Embryonic facial prominence (tissue), 1 donor: ENCODE data around the gene ADAMTS15.

Experiments used
- DNase-seq: peaks from one replicate; pipeline ENCODE4 v3.0.0-alpha.2; 2016; ENCODE audit errors: extremely low spot score

ADAMTS15 gene

DNA sequence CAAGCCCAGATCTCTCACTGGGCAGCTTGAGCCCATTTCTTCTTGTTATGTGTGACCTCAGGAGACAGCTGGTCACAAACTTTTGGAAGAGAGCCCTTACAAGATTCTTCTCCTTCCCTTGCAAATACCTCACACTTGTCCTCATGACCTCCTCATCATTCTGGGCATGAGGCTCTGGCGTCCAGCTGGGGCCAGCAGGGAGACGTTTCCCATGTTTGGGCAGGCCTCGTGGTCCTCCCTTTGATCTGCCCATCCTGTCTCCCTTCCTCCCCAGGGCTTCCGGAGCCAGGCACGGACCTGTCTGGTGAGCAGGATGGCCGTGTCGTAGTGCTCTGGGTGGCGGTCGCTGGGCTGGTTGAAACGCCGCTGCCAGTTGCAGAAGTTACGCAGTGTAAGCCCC, 29.7 kb upstream of the ADAMTS15 start:
- no peak for DNase-seq

GRCh38 chr11:130420478-130421198, 27.8 kb upstream of the ADAMTS15 start:
- DNase-seq = no peak

GRCh38 chr11:130421199-130421585, 27.3 kb upstream of the ADAMTS15 start:
- no peak for DNase-seq

- no peak for DNase-seq
Observed at GRCh38 chr11:130421697-130422096, 26.7 kb upstream of the ADAMTS15 start.

DNA sequence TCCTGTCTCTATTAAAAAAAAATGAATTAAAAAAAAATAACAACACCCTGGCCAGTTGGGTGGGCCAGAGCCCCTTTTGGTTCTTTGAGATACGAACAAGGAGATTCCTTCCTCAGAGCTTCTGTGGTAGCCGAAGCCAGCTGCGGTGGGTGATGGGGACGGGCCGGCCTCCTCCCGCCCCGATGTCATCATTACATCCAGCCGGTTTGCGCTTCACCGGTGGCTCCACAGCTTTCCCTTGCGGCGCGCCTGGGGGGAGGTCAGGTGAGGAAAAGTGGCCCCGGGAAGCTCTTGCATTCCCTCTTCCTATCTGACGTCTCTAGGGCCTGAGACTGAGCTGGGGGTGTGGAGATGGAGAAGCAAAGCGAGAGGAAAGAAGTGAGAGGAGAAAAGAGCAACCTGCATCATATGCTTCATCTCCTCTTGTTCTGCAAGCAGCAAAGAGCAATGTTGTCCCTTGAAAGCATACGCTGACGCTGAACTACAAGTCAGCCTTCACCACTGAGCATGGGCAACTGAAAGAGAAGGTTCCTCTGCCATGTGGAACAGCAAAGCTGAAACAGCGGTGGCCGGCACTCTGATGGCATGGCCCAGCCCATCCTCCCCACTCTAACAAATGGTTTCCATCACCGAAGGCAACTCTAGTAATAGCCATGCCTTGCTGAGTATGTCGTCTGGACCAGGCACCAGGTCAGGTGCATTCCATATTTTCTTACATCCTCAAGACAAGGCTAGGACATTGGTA, 26.0 kb upstream of the ADAMTS15 start:
- DNase-seq = no peak

GRCh38 chr11:130423541-130424142, 24.8 kb upstream of the ADAMTS15 start:
- no peak for DNase-seq

- DNase-seq = no peak
Observed at GRCh38 chr11:130424613-130425140, 23.8 kb upstream of the ADAMTS15 start.

GRCh38 chr11:130425156-130425555, 23.3 kb upstream of the ADAMTS15 start:
- DNase-seq = no peak

DNA sequence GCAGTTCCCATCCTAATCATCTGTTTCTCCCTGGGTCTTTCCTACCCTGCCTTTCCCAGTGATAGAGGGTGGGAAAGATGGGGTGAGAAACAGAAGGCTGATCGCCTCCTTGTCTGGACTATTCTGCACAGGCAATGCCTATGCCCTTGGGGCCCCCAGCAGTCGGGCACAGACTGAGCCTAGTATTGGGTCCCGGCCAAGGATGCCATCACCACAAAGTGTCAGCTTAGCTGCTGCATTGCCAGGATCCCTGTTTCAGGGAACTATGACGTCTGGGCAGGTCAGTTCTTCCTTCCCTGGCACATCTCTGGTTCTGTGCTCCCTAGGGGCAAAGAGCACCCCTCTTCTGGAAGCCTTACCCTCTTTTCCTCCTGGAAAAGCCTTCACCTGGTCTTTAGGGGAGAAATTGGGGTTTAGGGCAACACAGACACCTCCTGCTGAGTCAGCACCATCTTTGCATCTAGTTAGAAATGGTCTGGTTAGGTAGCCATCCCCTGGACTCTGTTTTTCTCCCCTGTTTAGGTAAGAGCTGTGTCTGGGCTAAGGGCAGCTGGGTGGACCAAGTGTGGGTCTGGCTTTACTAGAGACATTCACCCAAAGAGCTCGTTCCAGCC, 22.1 kb upstream of the ADAMTS15 start:
- DNase-seq = no peak

GRCh38 chr11:130426837-130427341, 21.6 kb upstream of the ADAMTS15 start:
- no peak for DNase-seq

DNA sequence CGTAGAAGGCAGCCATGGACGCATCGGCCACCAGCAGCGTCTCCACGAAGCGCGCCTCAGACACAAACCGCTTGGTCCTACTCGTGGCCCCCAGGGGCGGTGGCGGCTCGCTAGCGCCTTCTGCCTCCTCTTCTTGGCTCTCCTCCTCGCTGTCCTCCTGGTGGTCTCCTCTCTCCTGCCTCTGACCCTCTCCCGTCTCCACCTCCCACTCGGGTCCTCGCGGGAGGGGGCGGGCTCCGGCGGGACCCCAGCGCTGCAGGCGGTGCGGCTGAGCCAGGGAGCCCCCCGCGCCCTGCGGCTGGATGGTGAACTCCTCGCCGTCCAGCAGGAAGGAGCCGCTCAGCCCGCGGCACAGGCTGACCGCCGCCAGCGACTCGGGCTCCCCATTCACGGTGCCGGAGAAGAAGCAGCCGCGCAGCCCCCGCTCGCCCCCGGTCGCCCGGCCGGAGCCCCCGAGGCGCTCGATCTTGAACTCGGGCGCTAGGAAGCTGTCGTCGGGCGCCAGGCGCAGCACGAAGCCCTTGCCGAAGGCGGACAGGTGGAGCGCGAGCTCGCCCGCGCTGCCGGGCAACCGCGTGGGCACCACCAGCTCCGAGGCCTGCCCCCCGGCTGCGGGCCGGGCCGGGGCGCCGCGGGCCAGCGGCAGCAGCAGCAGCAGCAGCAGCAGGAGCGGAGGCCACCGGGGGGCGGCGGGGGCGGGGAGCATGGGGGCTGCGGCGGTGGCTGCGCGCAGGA, 20.7 kb upstream of the ADAMTS15 start:
- DNase-seq = no peak

DNA sequence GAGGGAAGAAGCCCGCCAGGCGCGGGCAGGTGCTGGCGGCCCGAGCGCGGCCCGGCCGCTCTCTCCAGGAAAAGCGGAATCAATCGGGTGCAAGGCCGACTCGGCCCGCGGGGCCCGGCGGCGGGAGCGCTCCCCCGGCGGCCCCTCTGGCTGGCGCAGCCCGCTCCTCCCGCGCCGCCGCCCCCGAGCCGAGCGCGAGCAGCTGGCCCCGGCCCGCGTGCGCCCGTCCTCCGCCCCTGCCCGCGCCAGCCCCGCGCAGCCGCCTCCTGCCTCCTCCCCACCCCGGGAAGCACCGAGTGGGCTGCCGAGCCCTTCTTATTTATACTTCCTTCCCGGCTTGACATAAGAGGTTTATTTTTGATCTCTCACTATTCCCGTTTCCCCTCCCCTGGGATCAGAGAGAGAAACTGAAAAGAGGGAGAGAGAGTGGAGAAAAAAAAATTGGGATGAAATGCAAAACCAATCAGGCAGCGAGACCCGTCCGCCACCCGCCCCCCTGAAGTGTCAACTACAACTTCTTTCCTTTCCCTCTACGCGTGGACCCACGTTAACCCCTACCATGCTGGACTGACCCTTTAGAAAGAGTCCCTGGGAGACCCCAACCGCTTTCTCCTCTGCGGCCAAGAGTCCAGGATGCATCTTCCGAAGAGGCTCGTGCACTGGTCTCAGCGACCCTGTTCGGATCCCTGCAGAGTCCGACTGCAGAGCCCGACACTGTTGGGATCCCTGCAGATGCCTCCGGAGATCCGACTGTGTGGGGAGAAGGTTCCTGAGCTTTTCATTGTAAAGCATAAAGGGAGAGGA, 19.9 kb upstream of the ADAMTS15 start, which contains the start of gene ADAMTS8:
Gene ADAMTS8 (minus strand): TSS at position 294 of the 804 bp plus-strand sequence. CDS start 323 bp downstream, outside the sequence.
- no peak for DNase-seq

DNA sequence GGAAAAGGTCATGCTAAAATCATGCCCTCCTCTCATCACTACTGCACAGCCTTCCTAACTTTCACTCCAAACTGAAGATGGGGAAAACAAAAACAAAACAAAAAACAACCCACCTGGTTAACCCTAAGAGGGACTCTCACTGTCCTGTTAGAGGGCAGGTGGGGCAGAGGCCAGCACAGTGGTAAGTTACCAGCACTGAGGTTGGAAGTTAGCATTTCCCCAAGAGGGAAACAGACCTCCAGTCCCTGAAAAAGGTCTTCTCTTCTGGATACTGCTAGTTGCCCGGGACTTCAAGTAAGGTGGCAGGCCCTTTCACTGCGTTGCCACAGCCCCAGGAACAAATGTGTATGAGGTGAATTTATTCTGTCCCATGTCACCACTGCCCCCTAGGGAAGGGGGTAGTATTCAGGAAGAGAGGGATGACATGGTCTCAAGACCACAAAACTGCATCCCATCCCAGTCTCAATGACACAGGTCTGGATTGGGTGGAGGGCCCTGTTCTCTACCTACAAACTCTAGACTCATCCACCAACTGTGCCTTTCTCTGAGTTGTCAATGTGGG, 19.2 kb upstream of the ADAMTS15 start:
- DNase-seq = no peak

GRCh38 chr11:130429983-130430382, 18.5 kb upstream of the ADAMTS15 start:
- DNase-seq = no peak

GRCh38 chr11:130431331-130431773, 17.1 kb upstream of the ADAMTS15 start:
- DNase-seq = no peak

GRCh38 chr11:130431801-130432200, 16.6 kb upstream of the ADAMTS15 start:
- DNase-seq = no peak

DNA sequence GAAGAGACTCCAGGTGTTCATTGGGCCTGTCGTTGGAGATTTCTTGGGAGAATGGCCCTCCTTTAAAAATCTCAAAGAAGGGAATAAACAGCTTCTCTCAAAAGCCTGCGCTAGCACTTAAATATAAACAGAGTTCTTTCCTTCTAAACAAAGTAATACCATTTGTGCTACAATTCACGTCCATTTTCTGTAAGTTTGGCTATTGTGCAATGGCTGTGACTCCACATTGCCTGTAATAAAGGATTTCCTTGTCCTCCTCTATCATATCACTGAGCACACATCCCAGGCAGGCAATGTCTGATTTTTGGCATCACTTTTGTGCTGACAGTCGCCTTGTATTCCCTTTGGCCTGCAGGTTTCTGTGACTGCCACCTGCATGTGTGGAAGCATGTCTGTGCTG, 15.1 kb upstream of the ADAMTS15 start:
- DNase-seq = no peak

GRCh38 chr11:130434521-130435223, 13.8 kb upstream of the ADAMTS15 start:
- peak; percentile 75 for DNase-seq

GRCh38 chr11:130435671-130436070, 12.8 kb upstream of the ADAMTS15 start:
- DNase-seq = no peak
